GM19324 (cell line): Measurements from ENCODE around the gene SDF2L1.
"Not testable (repeated sequence)": the region's sequence is repeated elsewhere in the genome, so short reads cannot be mapped to it uniquely, and the experiment has no call there.

Experiments
- ATAC-seq: cut with Tn5 transposase; IDR thresholded peaks from one replicate; pipeline ENCODE4 v1.9.1; 2021; ENCODE audit warnings: mild to moderate bottlenecking, moderate library complexity; ENCODE audit not compliant: unreplicated experiment, low FRiP score

The SDF2L1 gene

GRCh38 chr22:21659864-21660525, 17.9 kb downstream of the SDF2L1 start:
- ATAC-seq: no peak

- no peak for ATAC-seq
Measured at GRCh38 chr22:21660904-21661303, 18.8 kb downstream of the SDF2L1 start.

GRCh38 chr22:21661991-21662390, 19.9 kb downstream of the SDF2L1 start:
- ATAC-seq: no peak

GRCh38 chr22:21663738-21664137, 21.6 kb downstream of the SDF2L1 start:
- ATAC-seq: no peak

GRCh38 chr22:21665047-21665851, 23.1 kb downstream of the SDF2L1 start:
- ATAC-seq: no peak

GRCh38 chr22:21666786-21667185, 24.7 kb downstream of the SDF2L1 start:
- ATAC-seq: no peak

- no peak for ATAC-seq
Measured at GRCh38 chr22:21669026-21669425, 26.9 kb downstream of the SDF2L1 start.

GRCh38 chr22:21672107-21672629, 30.1 kb downstream of the SDF2L1 start:
- ATAC-seq: no peak

GRCh38 chr22:21673534-21674321, 31.6 kb downstream of the SDF2L1 start:
- no peak for ATAC-seq

GRCh38 chr22:21674638-21675245, 32.6 kb downstream of the SDF2L1 start:
- ATAC-seq: no peak

- no peak for ATAC-seq
Measured at GRCh38 chr22:21677606-21678443, 35.7 kb downstream of the SDF2L1 start.

GRCh38 chr22:21678842-21679241, 36.7 kb downstream of the SDF2L1 start:
- not testable (repeated sequence) for ATAC-seq

- no peak for ATAC-seq
Measured at GRCh38 chr22:21679383-21679782, 37.3 kb downstream of the SDF2L1 start.

GRCh38 chr22:21680830-21681565, 38.9 kb downstream of the SDF2L1 start:
- ATAC-seq: no peak

- ATAC-seq: no peak
Measured at GRCh38 chr22:21681566-21682370, 39.7 kb downstream of the SDF2L1 start.

GRCh38 chr22:21682385-21683175, 40.5 kb downstream of the SDF2L1 start:
- no peak for ATAC-seq

GRCh38 chr22:21683401-21683811, 41.3 kb downstream of the SDF2L1 start:
- no peak for ATAC-seq
